ENCODE data around the gene RASGRF1. TPM values are rescaled to one million over a fixed set of nuclear protein-coding genes. Genes with fewer than 3 reads are reported as not detected.
"Not testable (repeated sequence)": the region's sequence is repeated elsewhere in the genome, so short reads cannot be mapped to it uniquely, and the experiment has no call there.

The RASGRF1 gene
- polyA plus RNA-seq, 4 donors, result 0.27 to 0.55 (median 0.37) TPM

DNA sequence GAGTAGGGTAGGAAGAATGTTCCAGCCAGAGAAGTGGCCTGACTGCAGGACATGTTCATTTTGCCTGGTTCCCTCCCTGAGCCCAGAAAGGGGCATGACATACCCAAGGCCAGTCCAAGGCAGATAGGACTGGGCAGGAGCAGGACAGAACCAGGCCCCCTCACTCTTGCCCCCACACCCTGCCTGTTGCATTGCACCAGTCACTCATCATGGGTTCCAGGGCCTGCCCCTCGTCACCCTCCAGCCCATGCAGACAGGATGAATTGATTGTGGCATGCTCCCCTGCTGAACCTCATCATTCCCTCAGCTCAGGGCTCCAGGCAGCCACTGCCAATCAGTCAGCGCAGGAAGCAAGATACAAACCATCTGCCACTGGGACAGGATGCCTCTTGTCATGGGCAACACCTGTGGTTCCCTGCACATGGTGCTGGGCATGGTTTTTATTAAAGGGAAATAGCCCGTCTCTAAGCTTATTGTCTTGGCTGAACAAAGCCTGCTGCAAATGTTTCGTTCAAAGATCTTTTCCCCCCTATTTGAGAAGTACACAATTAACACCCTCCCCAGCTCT, 48.9 kb downstream of the RASGRF1 start:
- no peak for DNase-seq (ENCODE audit: low read depth in 4 of 4, low spot score in 2 of 4)

- no peak for DNase-seq (ENCODE audit: low read depth in 4 of 4, low spot score in 2 of 4)
These were observed 52.7 kb downstream of the RASGRF1 start for GRCh38 chr15:79037848-79038247.

DNA sequence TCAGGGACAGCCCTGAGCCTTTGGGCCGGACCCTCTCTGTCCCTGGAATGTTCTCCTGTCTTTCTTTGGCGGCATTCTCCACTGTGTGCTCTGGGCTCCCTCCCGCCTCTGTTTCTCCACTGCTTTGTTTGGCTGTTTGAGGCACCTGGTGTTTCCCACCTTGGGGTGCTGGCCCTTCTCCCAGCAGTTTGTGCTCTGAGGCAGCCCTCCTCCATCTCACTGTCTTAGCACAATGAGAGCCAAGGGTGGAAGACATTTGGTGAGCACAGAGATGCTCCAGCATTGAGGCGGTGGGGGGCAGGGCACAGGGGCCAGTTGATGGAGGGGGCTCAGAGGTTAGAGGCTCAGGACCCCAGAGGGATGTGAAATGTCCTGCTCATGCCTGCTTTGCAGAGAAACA, 54.3 kb downstream of the RASGRF1 start:
- DNase-seq (ENCODE audit: low read depth in 4 of 4, low spot score in 2 of 4), result no peak

DNA sequence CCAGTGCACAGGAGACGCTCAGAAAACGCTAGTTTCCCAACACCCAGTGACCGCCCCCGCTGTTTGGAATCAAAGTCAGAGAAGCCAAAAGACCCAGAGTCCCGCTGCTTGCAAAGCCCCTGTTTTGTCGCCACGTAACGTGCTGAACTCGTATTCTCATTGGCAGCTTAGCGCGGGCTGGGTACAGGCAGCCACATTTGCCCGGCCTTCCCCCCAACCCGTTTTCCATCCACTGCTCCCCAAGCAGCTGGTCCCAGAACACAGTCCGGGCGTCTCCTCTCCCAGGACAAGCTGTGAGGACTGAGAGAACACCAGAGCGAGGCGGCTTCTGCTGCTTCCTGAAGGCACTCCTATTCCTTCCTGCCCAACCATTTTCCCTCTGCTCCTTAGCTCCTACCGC, 54.8 kb downstream of the RASGRF1 start:
- no peak for DNase-seq (ENCODE audit: low read depth in 4 of 4, low spot score in 2 of 4)

- DNase-seq (ENCODE audit: low read depth in 4 of 4, low spot score in 2 of 4), result no peak
These were observed 55.4 kb downstream of the RASGRF1 start for GRCh38 chr15:79035111-79035601.

DNA sequence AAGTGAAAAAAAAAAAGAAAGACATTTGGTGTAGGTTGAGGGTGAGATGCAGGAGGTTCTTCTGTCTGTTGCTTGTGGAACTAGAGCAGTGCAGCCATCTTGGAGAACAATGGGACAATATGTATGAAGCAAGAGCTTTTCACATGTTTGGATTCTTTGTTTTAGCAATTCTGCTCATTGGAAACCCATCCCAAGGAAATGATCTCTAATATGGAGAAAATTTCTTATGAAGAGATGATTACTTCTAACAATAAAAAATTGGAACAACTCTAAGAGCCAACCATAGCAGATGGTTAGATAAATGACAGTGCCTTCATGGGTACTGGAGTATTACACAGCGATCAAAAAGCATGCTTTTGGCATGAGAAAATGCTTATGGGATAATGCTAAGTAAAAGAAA, 56.3 kb downstream of the RASGRF1 start:
- no peak for DNase-seq (ENCODE audit: low read depth in 4 of 4, low spot score in 2 of 4)

DNA sequence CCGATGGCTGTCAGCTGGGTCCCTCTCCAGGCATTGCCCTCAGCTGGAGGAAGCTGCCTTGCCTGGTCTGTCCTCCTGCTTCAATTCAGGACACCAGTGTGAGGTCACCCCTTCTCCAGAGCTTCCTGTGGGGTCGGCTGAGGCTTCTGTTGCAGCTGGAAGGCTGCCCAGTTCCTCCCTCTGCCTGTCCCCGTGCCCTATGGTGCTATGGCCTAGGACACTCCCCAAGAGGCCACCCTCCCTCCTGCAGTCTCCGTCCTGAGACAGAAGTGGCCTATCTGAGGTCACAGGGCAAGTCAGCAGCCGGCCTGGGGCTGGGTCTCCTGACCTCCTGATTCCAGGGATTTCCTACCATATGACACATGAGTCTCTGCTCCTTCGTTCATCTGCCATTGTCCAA, 57.9 kb downstream of the RASGRF1 start:
- DNase-seq (ENCODE audit: low read depth in 4 of 4, low spot score in 2 of 4), result no peak

DNA sequence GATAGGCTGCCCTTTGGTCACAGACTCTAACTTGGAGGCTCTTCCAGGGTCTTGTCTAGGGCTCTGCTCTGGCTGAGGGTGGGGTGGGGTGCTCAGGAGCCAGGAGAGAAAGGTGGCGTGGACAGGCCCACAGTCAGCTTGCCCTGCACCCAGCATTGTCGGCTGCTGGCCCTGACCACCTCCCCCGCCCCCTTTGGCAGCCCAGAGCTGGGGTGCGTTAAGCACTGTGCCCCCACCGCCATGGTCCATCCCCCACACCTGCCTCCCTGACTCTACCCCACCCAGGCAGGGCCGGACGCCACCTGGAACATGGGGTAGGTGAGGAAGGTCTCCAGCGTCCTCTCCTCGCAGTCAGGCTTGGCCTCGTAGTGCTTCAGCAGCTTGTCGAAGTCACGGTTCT, 58.8 kb downstream of the RASGRF1 start:
- DNase-seq (ENCODE audit: low read depth in 4 of 4, low spot score in 2 of 4), result no peak

GRCh38 chr15:79031201-79031600, 59.4 kb downstream of the RASGRF1 start:
- no peak for DNase-seq (ENCODE audit: low read depth in 4 of 4, low spot score in 2 of 4)

DNA sequence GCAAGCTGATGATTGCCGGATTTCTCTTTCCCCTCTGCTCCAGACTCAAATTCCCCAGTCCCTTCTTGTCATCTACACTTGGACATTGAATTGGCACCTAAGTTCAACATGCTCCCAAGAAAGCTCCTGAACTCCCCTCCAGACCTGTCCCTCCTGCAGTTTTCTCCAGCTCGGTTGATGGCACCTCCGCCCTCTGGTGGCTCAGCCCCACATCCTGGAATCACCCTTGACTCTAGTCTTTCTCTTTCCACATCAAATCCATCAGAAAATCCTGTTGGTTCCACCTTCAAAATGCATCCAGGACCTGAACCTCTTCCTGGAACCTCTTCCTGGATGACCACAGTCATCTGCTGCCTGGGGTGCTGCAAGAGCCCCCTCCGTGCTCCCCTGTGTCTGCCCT, 60.1 kb downstream of the RASGRF1 start:
- no peak for DNase-seq (ENCODE audit: low read depth in 4 of 4, low spot score in 2 of 4)

- no peak for DNase-seq (ENCODE audit: low read depth in 4 of 4, low spot score in 2 of 4)
These were observed 62.1 kb downstream of the RASGRF1 start for GRCh38 chr15:79028411-79028964.

DNA sequence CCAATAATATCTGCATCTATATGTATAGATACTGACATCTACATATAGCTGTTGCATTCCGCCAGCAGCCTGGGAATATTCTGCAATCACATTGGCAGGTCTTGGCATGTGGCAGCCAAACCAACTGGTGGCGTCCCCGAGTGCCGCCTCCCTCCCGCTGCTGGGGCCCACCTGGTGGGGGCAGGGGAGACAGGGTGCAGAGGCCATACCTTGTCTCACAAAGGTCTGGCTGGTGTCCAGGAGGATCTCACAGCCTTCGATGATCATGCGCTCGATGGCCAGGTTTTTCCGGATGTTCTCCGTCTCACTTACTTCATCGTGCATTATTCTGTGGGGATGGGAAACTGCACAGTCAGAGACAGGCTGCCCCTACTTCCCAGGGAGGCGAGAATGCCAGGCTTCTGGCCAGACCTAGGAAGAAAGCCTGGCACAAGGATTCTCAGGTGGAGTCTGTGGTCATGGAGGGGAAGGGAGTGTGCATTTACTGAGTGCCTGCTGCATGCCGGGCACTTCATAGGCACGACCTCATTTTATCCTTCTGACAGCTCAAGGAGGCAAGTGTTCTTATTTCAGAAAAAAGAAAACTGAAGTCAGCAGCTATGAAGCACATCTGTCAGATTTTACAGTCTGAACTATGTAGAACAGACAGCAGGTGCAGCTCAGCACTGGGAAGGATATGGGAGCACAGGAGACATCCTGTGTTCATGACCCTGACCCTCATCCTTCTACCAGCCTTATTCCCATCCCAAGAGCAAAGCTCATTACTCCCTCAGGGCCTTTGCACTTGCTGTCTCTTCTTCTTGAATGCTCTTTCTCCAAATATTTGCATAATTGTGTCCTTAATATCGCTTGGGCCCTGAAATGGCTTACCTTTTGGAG, 62.8 kb downstream of the RASGRF1 start:
- no peak for DNase-seq (ENCODE audit: low read depth in 4 of 4, low spot score in 2 of 4)

DNA sequence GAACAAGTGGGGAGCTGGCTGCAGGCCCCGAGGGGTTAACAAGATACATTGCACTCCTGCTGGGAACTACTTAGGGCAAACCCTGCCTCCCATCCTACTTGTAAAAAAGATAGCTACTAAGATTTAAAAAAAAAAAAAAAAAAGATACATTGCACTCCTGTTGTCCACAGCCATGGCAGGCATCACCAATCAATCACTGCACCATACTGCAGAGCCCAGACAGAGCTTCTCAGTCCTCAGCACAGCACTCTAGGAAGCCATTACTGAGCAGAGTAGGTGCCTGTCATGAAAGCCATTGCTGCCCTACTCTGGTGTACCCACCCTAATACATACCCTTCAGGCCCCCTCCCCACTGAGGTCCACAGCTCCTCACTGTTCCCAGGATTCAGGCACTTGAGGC, 64.8 kb downstream of the RASGRF1 start:
- DNase-seq (ENCODE audit: low read depth in 4 of 4, low spot score in 2 of 4), result no peak

- DNase-seq (ENCODE audit: low read depth in 4 of 4, low spot score in 2 of 4), result no peak
These were observed 65.4 kb downstream of the RASGRF1 start for GRCh38 chr15:79025201-79025600.

DNA sequence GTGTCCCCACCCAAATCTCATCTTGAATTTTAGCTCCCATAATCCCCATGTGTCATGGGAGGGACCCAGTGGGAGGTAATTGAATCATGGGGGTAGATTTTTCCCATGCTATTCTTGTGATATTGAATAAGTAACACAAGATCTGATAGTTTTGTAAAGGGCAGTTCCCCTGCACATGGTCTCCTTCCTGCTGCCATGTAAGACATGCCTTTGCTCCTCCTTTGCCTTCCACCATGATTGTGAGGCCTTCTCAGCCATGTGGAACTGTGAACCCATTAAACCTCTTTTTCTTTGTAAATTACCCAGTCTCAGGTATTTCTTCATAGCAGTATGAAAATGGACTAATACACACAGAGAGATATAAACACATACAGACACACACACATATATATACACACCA, 66.1 kb downstream of the RASGRF1 start:
- DNase-seq (ENCODE audit: low read depth in 4 of 4, low spot score in 2 of 4), result not testable (repeated sequence)

DNA sequence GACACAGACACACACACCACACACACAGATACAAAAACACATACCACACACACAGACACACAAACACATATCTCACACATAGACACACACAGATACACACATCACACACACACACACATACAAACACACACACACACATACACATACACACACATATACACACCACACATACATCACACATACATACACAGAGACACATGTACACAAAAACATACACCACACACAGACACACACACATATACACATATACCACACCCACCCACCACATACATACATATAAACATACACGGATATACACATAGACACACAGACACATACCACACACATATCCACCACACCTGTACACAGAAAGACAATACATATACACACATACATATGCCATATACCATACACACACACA, 66.7 kb downstream of the RASGRF1 start:
- DNase-seq (ENCODE audit: low read depth in 4 of 4, low spot score in 2 of 4), result no peak

DNA sequence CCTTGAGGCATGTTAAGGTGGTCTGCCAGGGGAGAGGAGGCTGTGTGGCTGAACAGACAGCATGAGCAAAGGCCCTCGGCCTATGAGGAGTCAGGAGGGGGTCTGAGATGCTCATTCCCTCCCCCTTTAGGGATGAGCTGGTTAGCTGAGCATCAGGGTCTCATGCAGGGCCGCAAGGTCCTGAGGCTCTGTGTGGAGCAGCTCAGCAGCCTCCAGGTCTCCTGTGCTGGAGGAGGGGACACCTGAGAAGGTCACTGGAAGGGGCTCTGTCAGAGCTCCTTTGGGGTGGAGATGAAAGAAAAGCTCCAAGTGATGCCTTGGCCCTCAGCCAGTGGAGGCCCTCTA, 67.1 kb downstream of the RASGRF1 start:
- no peak for DNase-seq (ENCODE audit: low read depth in 4 of 4, low spot score in 2 of 4)

DNA sequence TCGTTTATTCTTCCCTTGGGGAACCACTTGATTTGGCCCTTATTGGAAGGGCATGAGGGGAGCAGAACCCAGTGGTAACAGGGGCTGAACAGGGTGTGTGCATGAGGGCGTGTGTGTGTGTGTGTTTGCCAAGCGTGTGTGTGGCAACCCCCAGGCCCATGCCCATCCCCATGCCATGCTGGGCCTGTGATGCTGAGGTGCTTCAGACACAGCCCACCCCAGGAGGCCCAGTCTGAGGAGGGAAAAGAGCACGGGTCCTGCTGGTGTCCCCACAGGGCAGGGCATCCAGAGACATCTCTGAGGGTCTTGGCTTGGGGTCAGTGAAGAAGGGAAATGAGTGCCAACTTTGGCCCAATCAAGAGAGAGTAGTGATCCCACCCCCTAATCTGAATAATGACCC, 71.6 kb downstream of the RASGRF1 start:
- no peak for DNase-seq (ENCODE audit: low read depth in 4 of 4, low spot score in 2 of 4)

DNA sequence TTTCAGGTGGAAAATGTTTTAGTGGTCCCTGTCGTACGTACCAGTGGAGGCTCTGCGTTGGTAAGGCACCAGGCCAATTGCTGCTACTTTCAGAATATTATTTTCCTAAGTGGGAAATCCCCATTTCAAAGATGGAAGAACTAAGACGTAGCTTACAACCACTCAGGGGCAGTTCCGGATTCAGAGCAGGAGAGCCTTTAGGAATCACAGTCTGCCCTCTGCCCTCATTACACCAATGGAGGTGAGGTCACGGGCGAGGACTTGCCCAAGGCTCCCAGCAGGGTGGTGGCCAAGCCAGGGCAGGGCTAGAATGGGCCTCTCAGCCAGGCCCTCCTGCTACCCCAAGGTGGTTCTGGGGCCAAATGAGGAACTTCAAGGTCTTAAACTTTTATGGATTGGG, 72.6 kb downstream of the RASGRF1 start:
- DNase-seq (ENCODE audit: low read depth in 4 of 4, low spot score in 2 of 4), result no peak

GRCh38 chr15:79016527-79017170, 73.9 kb downstream of the RASGRF1 start:
- no peak for DNase-seq (ENCODE audit: low read depth in 4 of 4, low spot score in 2 of 4)

GRCh38 chr15:79015416-79015815, 75.2 kb downstream of the RASGRF1 start:
- DNase-seq (ENCODE audit: low read depth in 4 of 4, low spot score in 2 of 4), result no peak

DNA sequence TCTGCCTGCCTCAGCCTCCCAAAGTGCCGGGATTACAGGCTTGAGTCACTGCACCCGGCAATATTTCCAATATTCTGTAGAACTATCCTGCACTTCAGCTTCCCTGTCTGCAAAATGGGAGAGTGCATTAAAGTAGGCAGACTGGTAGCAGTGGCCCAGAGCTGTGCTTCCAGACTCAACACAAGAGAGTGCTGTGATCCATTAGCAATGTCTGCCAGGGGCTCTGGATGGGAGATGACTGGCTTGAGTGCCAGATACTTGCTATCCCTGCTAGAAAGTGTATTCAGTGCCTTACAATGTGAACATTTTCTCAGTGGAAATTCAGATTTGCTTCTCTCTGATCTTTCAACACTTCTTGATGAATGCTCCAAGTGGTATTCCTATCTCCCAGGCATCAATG, 80.3 kb downstream of the RASGRF1 start:
- no peak for DNase-seq (ENCODE audit: low read depth in 4 of 4, low spot score in 2 of 4)

Data from left renal cortex interstitium (tissue), 4 donors.